Peyer's patch (tissue), 4 donors: ENCODE measurements around the gene RERE.

Experiments
- CTCF ChIP-seq, 6 experiments: fragments of 450-650 bp in 4 of 6; fragments of 200-600 bp in 2 of 6; sonication (generic) in 1 of 6; IDR thresholded peaks; one replicate each; pipeline ENCODE4 v1.5.1; 2017 to 2019; ENCODE audit warnings: antibody characterized with exemption in 6 of 6, mild to moderate bottlenecking in 3 of 6, moderate library complexity in 1 of 6
- POLR2A ChIP-seq, 2 donors: fragments of 450-650 bp; IDR thresholded peaks; one replicate each; pipeline ENCODE4 v1.5.1; 2017; ENCODE audit warnings: antibody characterized with exemption in 2 of 2, mild to moderate bottlenecking in 2 of 2, moderate library complexity in 2 of 2

GRCh38 chr1:8311068-8311718 lies 506.2 kb downstream of the RERE start:
- no peak for TF ChIP-seq CTCF (IDR thresholded peaks at IDR 0.05)
- no peak for TF ChIP-seq POLR2A (IDR thresholded peaks at IDR 0.05)
